HG03558 (cell line): ENCODE measurements around the gene POM121C.
"Not testable (repeated sequence)": the region's sequence is repeated elsewhere in the genome, so short reads cannot be mapped to it uniquely, and the experiment has no call there.

Experiments
- ATAC-seq: cut with Tn5 transposase; IDR thresholded peaks from one replicate; pipeline ENCODE4 v1.9.1; 2021; ENCODE audit warnings: moderate number of reproducible peaks; ENCODE audit not compliant: unreplicated experiment; ENCODE audit errors: extremely low read depth

POM121C gene

GRCh38 chr7:75398771-75399700, 87.1 kb downstream of the POM121C start:
- not testable (repeated sequence) for ATAC-seq

- ATAC-seq: not testable (repeated sequence)
Measured at GRCh38 chr7:75397865-75398264, 88.2 kb downstream of the POM121C start.

GRCh38 chr7:75395329-75395728, 90.8 kb downstream of the POM121C start, which contains the start of gene TRIM73:
Gene TRIM73 (plus strand): TSS chr7:75395629. CDS start chr7:75398934, 3,305 bp downstream.
- ATAC-seq: not testable (repeated sequence)

GRCh38 chr7:75393194-75393593, 92.9 kb downstream of the POM121C start:
- ATAC-seq: not testable (repeated sequence)

- ATAC-seq: not testable (repeated sequence)
Measured at GRCh38 chr7:75374519-75375317, 111.4 kb downstream of the POM121C start.

- ATAC-seq: not testable (repeated sequence)
Measured at GRCh38 chr7:75374144-75374518, 112.0 kb downstream of the POM121C start.

- not testable (repeated sequence) for ATAC-seq
Measured at GRCh38 chr7:75367313-75367712, 118.8 kb downstream of the POM121C start.
